ENCODE results near the gene ARVCF.

Gene ARVCF

GRCh38 chr22:20027966-20028854 is 11.6 kb upstream of the ARVCF start:
- H3K27me3 ChIP-seq (ENCODE audit: control insufficient read depth, insufficient read depth, low read length) = no peaks in the 10 kb centered on the region
- H3K27ac ChIP-seq = no peak overlapping the region
- H3K4me1 ChIP-seq = peaks cover 2% of the 10 kb centered on the region
- H3K9ac ChIP-seq = no peak overlapping the region
- H3K4me2 ChIP-seq (ENCODE audit: low read length) = no peak overlapping the region
- peaks cover 6% of the 10 kb centered on the region for H3K79me2 ChIP-seq
- H3K9me3 ChIP-seq (ENCODE audit: control insufficient read depth, low read length) = no peaks in the 10 kb centered on the region
- H2AFZ ChIP-seq = no peak overlapping the region
- H3K4me3 ChIP-seq (ENCODE audit: low read depth, low read length) = no peak overlapping the region
- no peaks in the 10 kb centered on the region for H3K36me3 ChIP-seq (ENCODE audit: control insufficient read depth, insufficient read depth, low read length)
- TF ChIP-seq CTCF (IDR thresholded peaks at IDR 0.05) = no peak

GRCh38 chr22:20026996-20027601 is 10.5 kb upstream of the ARVCF start:
- Histone ChIP-seq H3K4me1 (no peaks in the 10 kb centered on the region), H3K27ac (no peak overlapping the region), H3K79me2 (peaks cover 8% of the 10 kb centered on the region), H3K4me2 (ENCODE audit: low read length) (no peak overlapping the region), H3K9ac (no peak overlapping the region), H3K36me3 (ENCODE audit: control insufficient read depth, insufficient read depth, low read length) (no peaks in the 10 kb centered on the region), H2AFZ (no peak overlapping the region), H3K4me3 (ENCODE audit: low read depth, low read length) (no peak overlapping the region), H3K9me3 (ENCODE audit: control insufficient read depth, low read length) (no peaks in the 10 kb centered on the region), H3K27me3 (ENCODE audit: control insufficient read depth, insufficient read depth, low read length) (no peaks in the 10 kb centered on the region)
- TF ChIP-seq CTCF (IDR thresholded peaks at IDR 0.05) = no peak

- no peak overlapping the region for H3K4me2 ChIP-seq (ENCODE audit: low read length)
- no peak overlapping the region for H3K9ac ChIP-seq
- no peaks in the 10 kb centered on the region for H3K36me3 ChIP-seq (ENCODE audit: control insufficient read depth, insufficient read depth, low read length)
- no peaks in the 10 kb centered on the region for H3K27me3 ChIP-seq (ENCODE audit: control insufficient read depth, insufficient read depth, low read length)
- peaks cover 10% of the 10 kb centered on the region for H3K79me2 ChIP-seq
- H3K9me3 ChIP-seq (ENCODE audit: control insufficient read depth, low read length) = no peaks in the 10 kb centered on the region
- no peak for TF ChIP-seq CTCF (IDR thresholded peaks at IDR 0.05)
- no peak overlapping the region for H3K4me3 ChIP-seq (ENCODE audit: low read depth, low read length)
- no peak overlapping the region for H3K27ac ChIP-seq
- H3K4me1 ChIP-seq = no peaks in the 10 kb centered on the region
- no peak overlapping the region for H2AFZ ChIP-seq
Measured at GRCh38 chr22:20026204-20026908, 9.7 kb upstream of the ARVCF start.

GRCh38 chr22:20025401-20026203 is 9.0 kb upstream of the ARVCF start:
- Histone ChIP-seq H3K9me3 (ENCODE audit: control insufficient read depth, low read length) (no peaks in the 10 kb centered on the region), H3K4me2 (ENCODE audit: low read length) (no peak overlapping the region), H3K4me1 (no peaks in the 10 kb centered on the region), H3K27me3 (ENCODE audit: control insufficient read depth, insufficient read depth, low read length) (no peaks in the 10 kb centered on the region), H3K36me3 (ENCODE audit: control insufficient read depth, insufficient read depth, low read length) (no peaks in the 10 kb centered on the region), H3K27ac (no peak overlapping the region), H2AFZ (no peak overlapping the region), H3K9ac (no peak overlapping the region), H3K79me2 (peaks cover 10% of the 10 kb centered on the region), H3K4me3 (ENCODE audit: low read depth, low read length) (no peak overlapping the region)
- TF ChIP-seq CTCF (IDR thresholded peaks at IDR 0.05) = no peak
